ENCODE results near the gene SETD7. TPM values are rescaled to one million over a fixed set of nuclear protein-coding genes. Genes with fewer than 3 reads are reported as not detected.
"Not testable (repeated sequence)": the region's sequence is repeated elsewhere in the genome, so short reads cannot be mapped to it uniquely, and the experiment has no call there.

SETD7 gene
- total RNA-seq, 2 experiments from 2014 or later, result 23.1 to 23.5 TPM

GRCh38 chr4:139450586-139450985 lies 105.4 kb downstream of the SETD7 start:
- Histone ChIP-seq H3K27me3 (ENCODE audit: control insufficient read depth in 1 of 2, insufficient read depth in 2 of 2, low read length in 2 of 2) (no peaks in the 10 kb centered on the region), H3K4me3 (ENCODE audit: low read length) (no peak overlapping the region), H3K27ac (ENCODE audit: low read depth in 1 of 2, low read length in 2 of 2) (no peak overlapping the region), H3K4me1 (ENCODE audit: insufficient read depth, low read length) (peaks cover 28% of the 10 kb centered on the region), H3K36me3 (ENCODE audit: insufficient read depth, low read length) (no peaks in the 10 kb centered on the region), H3K9me3 (ENCODE audit: control insufficient read depth in 1 of 2, insufficient read depth in 1 of 2, low read length in 2 of 2) (no peaks in the 10 kb centered on the region)
- Mint-ChIP-seq H3K4me3 (no peak overlapping the region), H3K27me3 (no peaks in the 10 kb centered on the region), H3K27ac (no peak overlapping the region), H3K9me3 (no peaks in the 10 kb centered on the region), H3K4me1 (ENCODE audit: low read depth) (peaks cover 51% of the 10 kb centered on the region), H3K36me3 (ENCODE audit: low read depth) (peaks cover 31% of the 10 kb centered on the region)
- intact Hi-C loops (cut with DNase I, micrococcal nuclease), result loop anchor here (5.0 to 10.0 kb wide), 6 partner anchors 33 to 1077 kb away; partner anchors contain the start of genes ELF2 (in 2 of the 2), MAML3 (in 1 of the 2) and SCOC (in 1 of the 2)
- no peak for TF ChIP-seq CTCF (IDR thresholded peaks at IDR 0.05)
- DNase-seq, result no peak
- ATAC-seq (ENCODE audit: poor library complexity), result no peak
- ChIA-PET POLR2A (no interaction called here), CTCF (no interaction called here)

- H3K4me1 ChIP-seq (ENCODE audit: insufficient read depth, low read length), result not testable (repeated sequence)
- CTCF ChIA-PET, result interaction anchor here (0.6 kb wide), 1 partner anchor 75 kb away, joined by 3 read pairs; no protein-coding TSS in a partner anchor
These were observed 108.9 kb downstream of the SETD7 start for GRCh38 chr4:139447078-139447477.

More at GRCh38 chr4:139447078-139447477, 108.9 kb downstream of the SETD7 start:
- peaks cover 16% of the 10 kb centered on the region for H3K36me3 Mint-ChIP-seq (ENCODE audit: low read depth)
- peaks cover 21% of the 10 kb centered on the region for H3K4me1 Mint-ChIP-seq (ENCODE audit: low read depth)
- H3K27ac ChIP-seq (ENCODE audit: low read depth in 1 of 2, low read length in 2 of 2); intact Hi-C loops (cut with DNase I, micrococcal nuclease); H3K4me3 ChIP-seq (ENCODE audit: low read length); H3K36me3 ChIP-seq (ENCODE audit: insufficient read depth, low read length); H3K27me3 Mint-ChIP-seq; H3K9me3 ChIP-seq (ENCODE audit: control insufficient read depth in 1 of 2, insufficient read depth in 1 of 2, low read length in 2 of 2); H3K4me3 Mint-ChIP-seq; H3K27me3 ChIP-seq (ENCODE audit: control insufficient read depth in 1 of 2, insufficient read depth in 2 of 2, low read length in 2 of 2); H3K9me3 Mint-ChIP-seq; DNase-seq; ATAC-seq (ENCODE audit: poor library complexity); POLR2A ChIA-PET; H3K27ac Mint-ChIP-seq: not testable (repeated sequence)

Other genes starting within 250 kb of the SETD7 start
- 10 to 100 TPM; 23.3 to 23.6 TPM for gene RAB33B, start 102.1 kb downstream of the SETD7 start, total RNA-seq
- gene MGST2, start 109.6 kb upstream of the SETD7 start, total RNA-seq, result 1 to 10 TPM in 1 of 2 experiments, under 1 TPM in 1; 0.70 to 3.0 TPM

Measured in CD4-positive, alpha-beta T cell (primary cell).